DMS 273 (cell line): ENCODE measurements around the gene ANO4.

Experiments
- DNase-seq: peaks from one replicate; lab custom pipeline; 2025; ENCODE audit not compliant: unreplicated experiment; lab: John Stamatoyannopoulos, UW

The ANO4 gene

DNA sequence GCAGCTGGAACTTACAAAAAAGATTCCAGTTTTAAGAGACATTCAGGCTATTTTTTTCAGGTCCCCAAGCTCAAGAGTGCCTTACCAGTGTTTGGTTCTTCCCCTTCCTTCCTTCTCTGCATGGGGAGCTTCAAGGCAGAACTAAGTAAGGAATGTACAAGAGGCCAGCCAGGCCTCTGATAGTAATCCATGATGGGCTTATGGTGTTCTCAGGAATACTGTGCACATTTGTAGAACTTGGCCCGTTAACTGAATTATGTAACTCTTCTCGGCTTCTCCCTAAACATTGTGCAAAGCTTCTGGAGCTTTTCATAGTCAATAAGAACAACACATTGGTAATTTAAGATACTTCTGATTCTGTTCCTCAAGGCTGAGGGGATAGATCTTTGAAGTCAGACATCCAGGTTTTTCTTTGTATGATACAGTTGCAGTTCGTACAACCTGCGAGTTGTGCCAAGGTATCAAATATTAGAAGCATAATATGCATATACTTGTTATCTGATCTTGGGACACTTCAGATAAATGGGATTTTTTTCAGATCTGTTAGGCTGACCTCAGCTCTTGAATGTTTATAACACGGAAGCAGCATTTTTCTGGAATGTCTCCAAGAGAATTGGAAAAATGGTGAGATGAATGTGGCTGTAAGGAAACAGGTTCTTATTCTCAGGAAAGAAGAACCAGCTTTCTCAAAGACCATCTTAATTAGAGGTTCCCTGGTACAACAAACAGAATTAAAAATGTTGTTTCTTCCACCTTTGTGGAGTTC lies 148.6 kb downstream of the ANO4 start:
- no peak for DNase-seq

GRCh38 chr12:100951756-100952155 lies 157.2 kb downstream of the ANO4 start:
- no peak for DNase-seq

- no peak for DNase-seq
Observed at GRCh38 chr12:100953217-100953616, 158.6 kb downstream of the ANO4 start.

GRCh38 chr12:100953677-100954076 lies 159.1 kb downstream of the ANO4 start:
- DNase-seq = no peak

- DNase-seq = no peak
Observed at GRCh38 chr12:100954118-100954517, 159.5 kb downstream of the ANO4 start.

DNA sequence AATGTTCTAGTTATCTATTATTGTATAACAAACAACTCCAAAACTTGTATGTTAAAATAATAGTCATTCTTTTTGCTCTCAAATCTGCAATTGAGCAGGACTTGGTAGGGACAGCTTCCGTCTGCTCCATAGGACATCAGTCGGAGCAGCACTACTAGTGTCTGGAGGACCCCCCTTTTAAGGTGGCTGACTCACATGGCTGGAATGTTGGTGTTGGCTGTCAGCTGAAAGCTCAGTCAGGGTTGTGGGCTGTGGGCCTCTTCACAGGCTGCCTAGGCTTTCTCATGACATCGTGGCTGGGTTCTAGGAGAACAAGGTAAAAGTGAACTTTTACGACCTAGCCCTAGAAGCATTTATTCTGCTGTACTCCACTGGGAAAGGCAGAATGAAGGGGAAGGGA lies 160.6 kb downstream of the ANO4 start:
- no peak for DNase-seq

DNA sequence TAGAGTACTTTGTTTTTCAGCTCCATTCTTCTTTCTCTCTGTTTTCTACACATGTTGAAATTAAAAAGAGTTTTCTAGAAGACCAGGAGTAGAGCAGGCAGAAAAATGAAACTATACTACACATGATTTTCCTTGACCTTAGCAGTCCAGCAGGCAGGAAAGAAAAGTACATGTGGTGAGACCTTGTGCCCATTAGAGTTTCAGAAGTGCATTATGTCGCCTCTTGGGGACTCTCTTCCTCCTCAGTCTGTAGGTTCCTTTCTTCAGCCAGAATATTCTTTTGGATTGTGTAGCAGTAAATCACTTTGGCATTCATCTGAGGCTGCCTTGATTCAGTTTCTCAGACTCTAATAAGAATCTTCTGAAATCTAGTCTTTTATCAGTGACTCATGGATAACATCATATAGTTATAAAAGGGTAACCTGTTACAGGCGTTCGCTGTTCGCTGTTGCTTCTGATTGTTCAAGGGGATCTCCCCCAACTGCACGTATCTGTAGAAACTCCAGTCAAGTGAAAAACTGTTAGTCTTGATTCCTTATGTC lies 161.8 kb downstream of the ANO4 start:
- no peak for DNase-seq

DNA sequence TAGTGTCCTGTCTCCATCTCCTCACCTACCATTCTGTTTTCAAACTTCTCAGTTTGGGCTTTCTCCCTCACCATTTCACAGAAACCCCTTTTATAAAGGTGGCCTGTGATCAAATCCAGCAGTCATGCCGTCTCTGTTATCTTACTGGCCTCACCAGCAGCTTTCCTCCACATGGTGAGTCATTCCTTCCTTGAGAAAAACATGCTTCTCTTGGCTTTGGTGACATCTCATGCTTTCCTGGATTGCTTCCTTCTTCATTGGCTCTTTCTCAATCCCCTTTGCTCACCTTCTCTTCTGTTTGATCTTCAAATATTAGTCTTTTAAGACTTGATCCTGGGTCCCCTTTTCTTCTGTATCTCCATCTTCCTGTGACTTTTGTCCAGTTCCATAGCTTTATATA lies 164.9 kb downstream of the ANO4 start:
- no peak for DNase-seq

DNA sequence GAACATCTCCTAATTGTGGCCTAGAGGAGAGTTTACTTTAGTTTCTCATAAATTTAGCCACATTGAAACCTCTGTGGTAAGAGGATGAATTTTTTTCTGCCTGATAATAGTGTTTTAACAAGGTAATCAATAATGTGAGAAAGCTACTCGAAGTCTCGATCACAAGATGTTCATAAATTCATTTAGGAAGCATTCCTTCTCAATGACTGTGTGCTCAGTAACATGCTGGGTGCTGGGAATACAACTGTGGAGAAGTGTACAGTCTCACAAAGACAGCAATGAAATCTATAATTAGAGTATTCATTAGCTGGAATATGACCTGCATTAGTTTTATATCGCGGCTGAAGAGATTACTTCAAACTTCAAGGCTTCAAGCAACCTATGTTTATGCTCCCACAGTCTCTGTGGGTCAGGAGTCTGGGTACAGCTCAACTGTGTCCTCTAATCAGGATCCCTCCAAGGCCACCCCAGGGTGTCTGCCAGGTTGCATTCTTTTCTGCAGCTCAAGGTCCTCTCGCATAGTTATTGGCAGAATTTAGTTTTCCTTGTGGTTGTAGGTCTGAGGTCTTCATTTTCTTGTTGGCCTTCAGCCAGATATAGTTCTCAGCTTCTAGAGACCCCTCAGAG lies 167.6 kb downstream of the ANO4 start:
- DNase-seq = no peak

- DNase-seq = no peak
Observed at GRCh38 chr12:100963381-100963780, 168.8 kb downstream of the ANO4 start.

DNA sequence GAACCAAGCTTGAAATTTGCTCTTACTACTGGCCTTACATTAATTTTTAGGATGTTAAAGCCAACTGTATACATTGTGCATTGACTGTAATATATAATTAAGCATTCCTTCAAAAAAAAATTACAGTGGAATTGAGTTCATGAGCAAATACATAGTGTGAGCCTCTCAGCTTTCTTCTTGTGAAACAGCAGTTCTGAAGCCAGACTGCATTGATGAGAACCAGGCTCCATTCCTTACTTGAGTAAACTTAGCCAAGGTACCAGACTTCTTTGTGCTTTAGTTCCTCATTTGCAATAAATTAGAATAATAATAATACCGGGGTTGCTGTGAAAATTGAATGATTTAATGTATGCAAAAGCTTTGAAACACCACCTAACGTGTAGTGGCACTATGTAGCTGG lies 169.5 kb downstream of the ANO4 start:
- no peak for DNase-seq

DNA sequence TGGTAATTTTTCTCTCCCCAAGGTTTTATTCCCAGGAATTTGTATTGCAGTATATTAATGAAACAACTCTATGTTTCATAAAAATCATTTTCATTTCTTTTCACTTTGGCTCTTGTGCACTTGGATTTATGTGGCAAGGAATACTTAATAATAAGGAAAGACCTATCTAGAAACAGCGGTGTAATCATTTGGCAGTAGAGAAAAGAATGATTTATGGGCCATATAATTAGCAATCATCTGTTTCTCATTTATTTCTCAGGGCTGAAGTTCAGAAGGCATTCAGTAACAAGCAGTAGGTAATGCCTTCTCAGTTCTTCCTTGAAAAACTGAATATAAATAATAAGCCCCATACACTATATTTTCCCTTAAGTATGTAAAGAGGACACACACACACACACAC lies 172.6 kb downstream of the ANO4 start:
- no peak for DNase-seq

GRCh38 chr12:100970894-100971293 lies 176.3 kb downstream of the ANO4 start:
- no peak for DNase-seq

GRCh38 chr12:100972121-100972520 lies 177.5 kb downstream of the ANO4 start:
- no peak for DNase-seq

GRCh38 chr12:100974341-100974740 lies 179.8 kb downstream of the ANO4 start:
- DNase-seq = no peak

GRCh38 chr12:100974747-100975146 lies 180.2 kb downstream of the ANO4 start:
- DNase-seq = no peak

GRCh38 chr12:100976735-100977134 lies 182.2 kb downstream of the ANO4 start:
- DNase-seq = no peak

- no peak for DNase-seq
Observed at GRCh38 chr12:100980856-100981255, 186.3 kb downstream of the ANO4 start.

DNA sequence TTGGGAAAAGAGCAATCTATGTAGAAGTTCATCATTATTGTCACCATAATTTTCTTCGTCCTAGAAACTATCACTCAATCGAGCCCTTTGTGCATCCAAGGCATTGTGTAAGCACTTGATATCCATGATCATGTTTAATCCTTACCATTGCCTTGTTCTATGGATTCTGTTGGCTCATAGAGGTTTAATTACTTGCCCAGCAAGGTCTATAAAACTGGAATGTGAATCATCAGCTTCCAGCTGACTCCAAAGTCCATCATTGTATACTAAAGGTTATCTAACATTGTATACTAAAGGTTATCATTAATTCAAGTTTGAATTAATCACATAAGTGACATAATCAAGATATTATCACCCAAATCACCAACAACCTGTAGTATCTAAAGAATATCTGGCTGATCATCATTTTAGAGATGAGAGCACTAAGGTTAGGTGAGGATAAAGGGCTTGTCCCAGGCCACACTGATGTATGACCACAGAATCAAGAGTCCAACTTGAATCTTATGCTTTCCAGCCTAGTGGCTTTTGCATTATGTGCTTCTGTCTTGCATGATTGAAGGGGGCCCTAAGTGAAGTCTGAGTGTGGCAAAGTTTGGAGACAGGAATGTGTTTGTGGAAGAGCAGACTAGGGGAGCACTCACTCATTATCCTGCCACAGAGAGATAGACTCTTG lies 188.1 kb downstream of the ANO4 start:
- DNase-seq = no peak

- DNase-seq = no peak
Observed at GRCh38 chr12:100984796-100985195, 190.2 kb downstream of the ANO4 start.

DNA sequence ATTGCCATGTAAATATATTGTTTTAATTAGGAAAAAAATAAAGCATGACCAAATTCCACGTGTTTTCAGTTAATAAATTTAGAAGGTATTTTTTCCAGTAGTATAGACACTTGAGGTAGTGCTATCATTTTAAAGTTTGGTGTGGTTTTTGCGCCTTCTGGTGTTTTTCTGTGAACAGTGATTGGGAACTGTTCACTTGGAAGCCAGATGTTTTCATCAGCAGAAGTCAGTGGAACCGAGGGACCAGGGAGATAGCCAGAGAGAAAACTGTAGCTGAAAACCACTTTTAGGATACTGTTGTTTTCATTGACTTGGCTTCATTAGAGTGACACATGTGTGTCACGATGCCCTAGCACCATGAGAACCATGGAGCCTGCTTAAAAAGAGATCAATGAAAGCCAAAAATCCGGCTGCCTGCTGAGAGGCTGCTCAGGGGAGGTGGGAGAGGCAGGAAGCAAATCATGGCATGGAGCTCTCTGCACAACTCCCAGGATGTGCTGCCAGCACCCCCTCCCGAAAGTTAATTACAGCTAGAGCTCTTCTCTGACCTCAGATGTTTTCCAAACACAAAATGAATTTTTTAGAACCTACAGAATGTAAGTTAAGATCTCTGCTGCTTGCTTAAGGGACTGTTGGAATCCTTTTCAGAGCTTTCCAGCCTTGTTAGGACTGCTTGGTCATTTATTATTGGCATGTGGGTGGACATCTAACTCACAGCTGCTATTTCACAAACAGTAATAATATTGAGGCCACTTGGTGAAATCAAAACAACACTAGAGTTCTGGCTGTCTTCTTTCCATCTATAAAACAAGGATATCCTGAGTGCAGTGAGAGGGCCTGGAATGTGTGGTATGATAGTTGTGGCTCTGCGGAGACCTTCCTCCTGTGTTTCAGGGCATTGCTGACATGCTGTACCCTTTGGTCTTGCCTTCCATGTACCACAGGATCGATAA lies 192.3 kb downstream of the ANO4 start:
- no peak for DNase-seq
